Measurements from ENCODE around the gene DCC. TPM values are rescaled to one million over a fixed set of nuclear protein-coding genes. Genes with fewer than 3 reads are reported as not detected.

The DCC gene
- total RNA-seq, 1 experiment from 2014 or later = not detected

DNA sequence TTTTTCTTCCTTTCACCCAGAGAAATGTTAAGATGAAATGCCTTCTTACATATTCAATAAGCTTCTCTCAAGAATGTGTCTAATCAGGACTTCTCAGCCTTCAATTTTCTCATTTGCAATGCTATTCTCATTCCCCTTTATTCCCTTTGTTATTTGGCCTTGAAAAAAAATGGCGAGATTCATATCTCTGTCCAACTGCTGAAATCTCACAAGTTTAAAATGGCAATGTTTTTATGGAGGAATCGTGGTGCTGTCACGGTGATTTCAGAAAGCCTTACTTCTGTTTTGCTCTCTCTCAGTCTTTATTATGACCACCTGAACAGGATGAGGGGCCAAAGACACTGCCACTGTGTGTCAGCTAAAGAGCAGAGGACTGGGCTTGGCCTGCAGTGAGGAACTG, 928.5 kb downstream of the DCC start:
- H3K79me2 ChIP-seq (ENCODE audit: insufficient read depth, low read length) = no peaks in the 10 kb centered on the region
- H3K9ac ChIP-seq (ENCODE audit: low read length) = no peak overlapping the region
- H3K27me3 ChIP-seq (ENCODE audit: insufficient read depth, low read length) = no peaks in the 10 kb centered on the region
- peaks cover 7 to 20% of the 10 kb centered on the region in 2 experiments; a peak in 2 of 4 replicates for H3K9me3 ChIP-seq (ENCODE audit: control insufficient read depth in 1 of 2, insufficient read depth in 1 of 2, low read depth in 1 of 2, low read length in 2 of 2)
- ChIA-PET CTCF (no interaction called here), POLR2A (no interaction called here), RAD21 (ENCODE audit: low non-redundant PET in 1 of 2, low total read pairs in 2 of 2, uncharacterized antibody in 2 of 2, unreplicated experiment in 2 of 2) (no interaction called here)
- intact Hi-C loops (cut with micrococcal nuclease) = no loop called here
- no TSS peak for BruUV-seq (replicated peaks)
- ATAC-seq (no peak), DNase-seq (ENCODE audit: low read depth, low spot score) (no peak)
- no peak overlapping the region for H3K27ac ChIP-seq (ENCODE audit: low read depth, low read length)
- H3K9me2 ChIP-seq (ENCODE audit: insufficient read depth) = no peaks in the 10 kb centered on the region
- H3K36me3 ChIP-seq (ENCODE audit: control insufficient read depth in 1 of 2, insufficient read depth in 2 of 2, low read length in 2 of 2) = no peaks in the 10 kb centered on the region
- no peak for TF ChIP-seq SP1 (IDR thresholded peaks at IDR 0.05; ENCODE audit: low read depth)
- TF ChIP-seq, protein P1, sequence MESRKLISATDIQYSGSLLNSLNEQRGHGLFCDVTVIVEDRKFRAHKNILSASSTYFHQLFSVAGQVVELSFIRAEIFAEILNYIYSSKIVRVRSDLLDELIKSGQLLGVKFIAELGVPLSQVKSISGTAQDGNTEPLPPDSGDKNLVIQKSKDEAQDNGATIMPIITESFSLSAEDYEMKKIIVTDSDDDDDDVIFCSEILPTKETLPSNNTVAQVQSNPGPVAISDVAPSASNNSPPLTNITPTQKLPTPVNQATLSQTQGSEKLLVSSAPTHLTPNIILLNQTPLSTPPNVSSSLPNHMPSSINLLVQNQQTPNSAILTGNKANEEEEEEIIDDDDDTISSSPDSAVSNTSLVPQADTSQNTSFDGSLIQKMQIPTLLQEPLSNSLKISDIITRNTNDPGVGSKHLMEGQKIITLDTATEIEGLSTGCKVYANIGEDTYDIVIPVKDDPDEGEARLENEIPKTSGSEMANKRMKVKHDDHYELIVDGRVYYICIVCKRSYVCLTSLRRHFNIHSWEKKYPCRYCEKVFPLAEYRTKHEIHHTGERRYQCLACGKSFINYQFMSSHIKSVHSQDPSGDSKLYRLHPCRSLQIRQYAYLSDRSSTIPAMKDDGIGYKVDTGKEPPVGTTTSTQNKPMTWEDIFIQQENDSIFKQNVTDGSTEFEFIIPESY (IDR thresholded peaks at IDR 0.05; ENCODE audit: extremely low read depth, insufficient replicate concordance, low read length) = no peak
- TF ChIP-seq, protein P2, sequence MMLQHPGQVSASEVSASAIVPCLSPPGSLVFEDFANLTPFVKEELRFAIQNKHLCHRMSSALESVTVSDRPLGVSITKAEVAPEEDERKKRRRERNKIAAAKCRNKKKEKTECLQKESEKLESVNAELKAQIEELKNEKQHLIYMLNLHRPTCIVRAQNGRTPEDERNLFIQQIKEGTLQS (IDR thresholded peaks at IDR 0.05) = no peak
- TF ChIP-seq TCF7L2 (IDR thresholded peaks at IDR 0.05; ENCODE audit: borderline replicate concordance, extremely low read depth, insufficient read depth, insufficient read length) = no peak
- TF ChIP-seq FOSL1 (IDR thresholded peaks at IDR 0.05; ENCODE audit: low read depth) = no peak
- TF ChIP-seq RAD21 (IDR thresholded peaks at IDR 0.05; ENCODE audit: low read depth) = no peak
- TF ChIP-seq ZNF274 (IDR thresholded peaks at IDR 0.05; ENCODE audit: low read depth, low read length) = no peak
- TF ChIP-seq JUND (IDR thresholded peaks at IDR 0.05) = no peak
- no peak for TF ChIP-seq CEBPB (IDR thresholded peaks at IDR 0.05; ENCODE audit: low read depth)
- TF ChIP-seq EZH2 (IDR thresholded peaks at IDR 0.05) = no peak
- TF ChIP-seq SRF (IDR thresholded peaks at IDR 0.05; ENCODE audit: low read depth) = no peak
- no peak overlapping the region for H2AFZ ChIP-seq (ENCODE audit: low read depth, low read length, poor library complexity, severe bottlenecking)
- H3K4me3 ChIP-seq (replicated peaks in 1 of 2; ENCODE audit: low read depth in 1 of 2, low read length in 2 of 2) = no peak overlapping the region
- no peaks in the 10 kb centered on the region for H4K20me1 ChIP-seq (ENCODE audit: insufficient read depth)
- no peaks in the 10 kb centered on the region for H3K4me1 ChIP-seq (ENCODE audit: control insufficient read depth in 1 of 2, insufficient read depth in 2 of 2, low read length in 2 of 2)
- H3K4me2 ChIP-seq (ENCODE audit: low read length) = no peak overlapping the region

Data from HCT116 (cell line).